CD4-positive, alpha-beta T cell treated with Interleukin-15 for 4 hours (primary cell): ENCODE results near the gene MNX1.

ENCODE experiments used
- DNase-seq: peaks from one replicate; pipeline ENCODE4 v3.0.0-alpha.2; 2020; ENCODE audit warnings: low spot score

Gene MNX1

DNA sequence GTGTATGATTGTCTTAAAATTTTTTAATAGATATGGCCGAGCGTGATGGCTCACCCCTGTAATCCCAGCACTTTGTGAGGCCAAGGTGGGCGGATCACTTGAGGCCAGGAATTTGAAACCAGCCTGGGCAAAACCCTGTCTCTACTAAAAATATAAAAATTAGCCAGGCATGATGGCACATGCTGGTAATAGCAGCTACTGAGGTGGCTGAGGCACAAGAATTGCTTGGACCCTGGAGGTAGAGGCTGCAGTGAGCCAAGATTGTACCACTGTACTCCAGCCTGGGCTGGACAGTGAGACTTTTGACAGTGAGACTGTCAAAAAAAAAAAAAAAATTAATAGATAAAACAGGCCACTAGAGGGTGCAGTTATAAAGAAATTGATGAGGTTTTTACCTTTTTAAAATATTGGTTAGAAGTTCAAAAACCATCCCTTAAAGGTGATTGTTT lies 40.5 kb downstream of the MNX1 start:
- no peak for DNase-seq

DNA sequence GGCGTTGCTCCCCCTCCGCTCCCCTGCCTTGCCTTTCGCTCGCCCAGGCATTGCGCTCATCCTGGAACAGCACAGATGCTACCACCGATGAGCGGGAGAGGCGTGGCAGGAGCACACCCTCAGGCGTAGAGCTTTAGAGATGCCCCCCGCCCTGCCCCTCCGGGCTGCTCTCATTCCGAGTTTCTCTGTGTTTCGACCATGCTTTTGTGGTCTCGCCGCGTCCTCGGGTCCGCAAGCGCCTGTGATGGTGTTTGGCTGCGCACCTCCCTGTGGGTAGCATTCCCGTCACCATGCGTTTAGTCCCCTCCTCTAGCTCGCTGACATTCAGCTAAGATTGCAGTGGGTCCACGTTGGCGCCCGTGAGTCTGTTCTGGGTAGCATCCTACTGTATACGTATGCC lies 42.3 kb downstream of the MNX1 start:
- DNase-seq: no peak

DNA sequence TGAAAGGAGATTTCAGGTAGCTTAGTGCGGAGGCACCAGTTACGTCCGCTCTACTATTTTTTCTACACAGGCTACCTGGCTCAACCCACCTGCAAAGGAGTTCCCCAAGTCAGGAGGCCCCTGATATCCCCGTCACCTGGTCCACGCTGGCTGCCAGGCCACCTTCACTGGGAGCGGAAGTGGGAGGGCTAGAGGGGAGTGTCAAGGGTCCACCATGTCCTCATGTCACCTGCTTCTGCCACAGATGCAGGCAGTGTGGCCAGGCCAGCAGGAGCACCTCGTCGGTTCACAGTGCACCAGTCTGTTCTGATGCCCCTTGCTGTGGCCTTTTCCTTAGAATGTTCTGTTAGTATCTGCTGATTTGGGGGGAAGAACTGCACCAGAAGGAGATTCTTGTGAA lies 44.1 kb downstream of the MNX1 start:
- DNase-seq: no peak

DNA sequence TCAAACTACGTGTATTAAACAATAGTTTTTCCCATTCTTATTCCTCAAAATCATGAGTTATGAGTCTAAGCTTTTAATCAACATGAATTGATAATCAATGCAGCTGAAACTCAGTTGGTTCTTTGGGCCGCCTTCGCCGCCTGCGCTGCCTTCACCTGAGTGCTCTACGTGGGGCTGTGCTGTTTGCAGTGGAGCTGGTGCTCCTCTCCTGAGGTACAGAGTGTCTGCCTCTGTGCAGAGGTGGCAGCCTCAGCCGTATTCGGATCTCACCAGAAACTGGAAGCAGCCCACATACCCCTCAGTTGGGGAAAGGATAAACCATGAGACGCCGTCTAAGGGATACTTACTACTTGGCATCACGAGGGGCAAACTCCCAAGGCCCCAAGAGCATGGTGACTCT lies 45.5 kb downstream of the MNX1 start:
- no peak for DNase-seq

DNA sequence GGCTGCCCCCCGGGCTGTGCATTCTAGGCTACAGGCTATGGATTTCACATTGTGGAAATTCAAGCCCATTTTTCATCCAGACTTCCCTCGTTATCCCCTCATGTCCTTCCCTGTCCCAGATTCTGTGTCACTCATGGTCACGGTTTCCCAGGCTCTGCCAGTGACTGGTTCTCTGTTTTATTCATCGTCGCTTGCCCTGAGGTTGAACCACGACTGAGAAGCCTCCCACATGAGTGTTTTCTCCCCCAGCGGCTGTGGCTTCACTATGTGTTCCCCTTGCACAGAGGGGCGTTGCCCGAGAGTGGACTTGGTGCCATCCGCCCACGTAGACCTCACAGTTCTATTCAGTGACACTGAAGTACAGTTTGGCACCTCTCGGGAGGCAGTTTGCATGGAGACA lies 47.0 kb downstream of the MNX1 start:
- DNase-seq: no peak

DNA sequence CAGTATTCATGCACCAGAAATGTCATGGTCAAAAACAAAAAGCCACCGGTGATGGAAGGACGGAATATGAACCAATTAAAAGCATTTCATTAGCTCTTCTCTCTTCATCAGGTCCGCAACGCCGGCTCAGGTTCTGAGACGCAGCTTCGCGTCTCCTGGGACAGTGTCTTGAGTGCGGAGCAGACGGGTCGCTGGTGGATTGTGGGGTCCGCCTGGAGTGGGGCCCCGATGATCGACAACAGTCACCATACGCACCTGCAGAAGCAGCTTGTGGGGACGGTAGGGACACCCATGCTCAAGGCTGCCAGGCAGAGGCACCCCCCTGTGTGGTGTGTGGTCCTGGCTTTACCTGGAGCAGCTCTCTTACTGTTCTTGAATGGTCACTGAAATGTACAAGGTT lies 47.6 kb downstream of the MNX1 start:
- DNase-seq: no peak

DNA sequence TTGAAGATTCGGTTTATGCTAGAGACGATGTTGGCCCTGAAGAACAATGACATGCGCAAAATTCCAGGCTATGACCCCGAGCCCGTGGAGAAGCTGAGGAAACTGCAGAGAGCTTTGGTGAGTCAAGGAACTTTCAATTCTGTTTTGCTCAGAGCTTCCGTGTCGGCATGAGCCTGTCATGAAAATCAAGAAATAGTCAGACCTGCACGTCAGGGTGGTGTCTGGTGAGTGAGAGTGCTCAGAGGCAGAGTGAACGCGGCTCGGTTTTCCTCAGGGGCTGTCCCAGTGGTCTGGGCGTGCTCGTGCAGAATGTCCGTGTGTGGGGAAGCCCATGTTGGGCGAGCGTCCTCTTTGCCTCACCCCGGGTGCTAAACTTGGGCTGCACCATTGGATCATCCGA lies 48.3 kb downstream of the MNX1 start:
- no peak for DNase-seq

DNA sequence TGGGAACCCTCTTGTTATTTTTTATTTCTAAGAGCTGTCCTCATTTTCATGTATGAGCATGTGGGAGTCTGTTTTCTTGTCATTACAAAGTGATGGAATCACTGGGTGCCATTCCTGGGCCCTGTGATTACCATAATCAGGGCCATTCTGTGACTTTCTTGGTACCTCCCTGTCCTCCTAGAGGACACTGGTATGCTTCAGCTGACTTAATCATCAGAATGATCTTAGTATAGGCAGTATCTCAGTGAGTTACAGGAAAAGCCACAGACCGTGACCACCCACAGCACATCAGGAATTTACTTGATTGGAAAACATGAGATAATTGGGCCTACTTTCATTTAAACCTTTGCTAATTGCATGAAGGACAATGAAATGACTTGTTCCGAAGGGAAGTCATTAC lies 53.7 kb downstream of the MNX1 start:
- DNase-seq: no peak

DNA sequence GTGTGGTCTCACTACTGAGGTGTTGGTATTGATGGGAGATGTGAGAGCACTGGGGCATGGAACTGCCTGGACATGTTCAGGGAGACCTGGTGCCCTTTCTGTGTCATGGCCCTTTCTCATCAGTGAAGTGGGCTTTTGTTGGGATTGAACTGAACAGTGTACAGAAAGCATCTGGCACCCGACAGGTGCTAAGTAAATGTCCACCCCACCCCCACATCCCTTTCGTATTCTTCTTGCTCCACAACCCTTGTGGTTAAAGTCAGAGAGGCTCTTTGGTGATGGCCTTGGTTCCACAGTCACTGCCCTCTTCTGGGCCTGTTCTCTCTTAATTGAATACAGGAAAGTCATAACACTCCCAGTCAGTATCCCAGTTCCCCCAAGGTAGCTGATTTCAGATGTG lies 55.5 kb downstream of the MNX1 start:
- no peak for DNase-seq
